CD4-positive, CD25-positive, alpha-beta regulatory T cell (primary cell): Measurements from ENCODE around the gene MGAT4D. TPM values are rescaled to one million over a fixed set of nuclear protein-coding genes. Genes with fewer than 3 reads are reported as not detected.
A peak's percentile ranks its signal among the peaks of the same experiment; 100 is the strongest.

Source experiments
- ATAC-seq, 2 donors: fragments of 150-1000 bp; cut with Tn5 transposase; one replicate each; pipeline ENCODE4 v1.10.0; 2021; ENCODE audit warnings: low read depth in 2 of 2, moderate number of reproducible peaks in 2 of 2, moderate library complexity in 1 of 2
- DNase-seq, 3 donors: peaks; one replicate each; pipeline versions ENCODE4 v3.0.0 to v3.0.0-alpha.2; 2012 to 2022; ENCODE audit warnings: mixed read lengths in 1 of 3
- H3K27ac ChIP-seq: one replicate; pipeline ENCODE4 v1.7.0; 2013; ENCODE audit warnings: mild to moderate bottlenecking, low read length; ENCODE audit not compliant: insufficient read depth, poor library complexity, severe bottlenecking
- H3K27me3 ChIP-seq: one replicate; pipeline ENCODE4 v1.7.0; 2013; ENCODE audit warnings: low read length; ENCODE audit not compliant: control insufficient read depth, insufficient read depth
- H3K36me3 ChIP-seq: one replicate; pipeline ENCODE4 v1.7.0; 2013; ENCODE audit warnings: mild to moderate bottlenecking, low read length, moderate library complexity; ENCODE audit not compliant: control insufficient read depth, insufficient read depth
- H3K4me1 ChIP-seq: 2 replicates; pipeline ENCODE4 v1.7.0; 2013; ENCODE audit warnings: mild to moderate bottlenecking, low read length; ENCODE audit not compliant: insufficient read depth, control insufficient read depth, poor library complexity, severe bottlenecking
- H3K4me3 ChIP-seq: one replicate; pipeline ENCODE4 v1.7.0; 2013; ENCODE audit warnings: low read depth, mild to moderate bottlenecking, low read length, moderate library complexity
- H3K9me3 ChIP-seq, 2 experiments: 1 replicate in 1 of 2; 2 replicates in 1 of 2; pipeline ENCODE4 v1.7.0; 2013; ENCODE audit warnings: low read length in 2 of 2, mild to moderate bottlenecking in 1 of 2, moderate library complexity in 1 of 2; ENCODE audit not compliant: control insufficient read depth in 2 of 2
- H3K27ac Mint-ChIP-seq, 3 donors: one replicate each; pipeline ENCODE4 v1.8.0; 2020 to 2022; ENCODE audit warnings: mild to moderate bottlenecking in 3 of 3, mixed read lengths in 3 of 3, moderate library complexity in 2 of 3
- H3K27me3 Mint-ChIP-seq: one replicate; pipeline ENCODE4 v1.8.0; 2022; ENCODE audit warnings: mild to moderate bottlenecking, mixed read lengths
- H3K36me3 Mint-ChIP-seq: one replicate; pipeline ENCODE4 v1.8.0; 2020; ENCODE audit warnings: mixed read lengths
- H3K4me1 Mint-ChIP-seq, 4 donors: one replicate each; pipeline ENCODE4 v1.8.0; 2020 to 2022; ENCODE audit warnings: mixed read lengths in 4 of 4, mild to moderate bottlenecking in 1 of 4
- H3K4me3 Mint-ChIP-seq, 4 donors: one replicate each; pipeline ENCODE4 v1.8.0; 2020 to 2022; ENCODE audit warnings: mild to moderate bottlenecking in 4 of 4, mixed read lengths in 4 of 4, moderate library complexity in 3 of 4
- H3K9me3 Mint-ChIP-seq, 7 donors: one replicate each; pipeline ENCODE4 v1.8.0; 2020 to 2022; ENCODE audit warnings: mixed read lengths in 7 of 7, mild to moderate bottlenecking in 3 of 7, moderate library complexity in 2 of 7
- polyA plus RNA-seq, 4 donors: library from polyadenylated mRNA; unstranded; fragments of 300-500 nt; fragmentation: Illumina TruSeq; gene quantifications; one replicate each; pipeline ENCODE4 v1.2.3, GENCODE V29; 2021
- total RNA-seq: library from RNA; stranded (reverse); gene quantifications from one replicate; pipeline ENCODE4 v1.2.3, GENCODE V29; 2022

The MGAT4D gene
- total and polyA plus RNA-seq, 5 donors from 2014 or later: not detected

GRCh38 chr4:140504261-140504660 lies 6.2 kb upstream of the MGAT4D start:
- H3K27me3 ChIP-seq: peaks cover 32% of the 10 kb centered on the region
- no peak overlapping the region for H3K27ac ChIP-seq
- H3K4me3 ChIP-seq: no peak overlapping the region
- Mint-ChIP-seq H3K27me3 (peaks cover 34% of the 10 kb centered on the region), H3K27ac (no peak overlapping the region), H3K36me3 (peaks cover 3% of the 10 kb centered on the region), H3K4me3 (no peak overlapping the region), H3K4me1 (no peaks in the 10 kb centered on the region), H3K9me3 (peaks cover 0 to 4% (median 2%) of the 10 kb centered on the region in 7 donors)
- ATAC-seq: no peak
- no peak for DNase-seq
- H3K9me3 ChIP-seq: no peaks in the 10 kb centered on the region
- no peaks in the 10 kb centered on the region for H3K4me1 ChIP-seq
- no peaks in the 10 kb centered on the region for H3K36me3 ChIP-seq

GRCh38 chr4:140499391-140499790 lies 1.3 kb upstream of the MGAT4D start:
- H3K4me1 Mint-ChIP-seq: peaks cover 0 to 7% (median 0%) of the 10 kb centered on the region in 4 donors
- Histone ChIP-seq H3K4me3 (no peak overlapping the region), H3K36me3 (no peaks in the 10 kb centered on the region), H3K9me3 (peaks cover 0 to 1% of the 10 kb centered on the region in 2 experiments), H3K27me3 (peaks cover 43% of the 10 kb centered on the region), H3K4me1 (no peaks in the 10 kb centered on the region), H3K27ac (no peak overlapping the region)
- H3K9me3 Mint-ChIP-seq: peaks cover 0 to 6% (median 0%) of the 10 kb centered on the region in 7 donors
- peaks cover 54% of the 10 kb centered on the region for H3K27me3 Mint-ChIP-seq
- ATAC-seq (no peak), DNase-seq (no peak)
- peaks cover 3% of the 10 kb centered on the region for H3K36me3 Mint-ChIP-seq
- H3K27ac Mint-ChIP-seq: no peak overlapping the region
- no peak overlapping the region for H3K4me3 Mint-ChIP-seq

GRCh38 chr4:140497405-140497746 lies 717 bp downstream of the MGAT4D start:
- DNase-seq: no peak
- H3K4me3 Mint-ChIP-seq: peak overlapping the region in 1 of 4 donors; percentile 23

GRCh38 chr4:140485939-140486338 lies 12.2 kb downstream of the MGAT4D start:
- H3K36me3 ChIP-seq: no peaks in the 10 kb centered on the region
- peaks cover 0 to 11% (median 1%) of the 10 kb centered on the region in 7 donors for H3K9me3 Mint-ChIP-seq
- no peaks in the 10 kb centered on the region for H3K4me1 ChIP-seq
- H3K27me3 Mint-ChIP-seq: peaks cover 4% of the 10 kb centered on the region
- ATAC-seq (no peak), DNase-seq (no peak)
- no peaks in the 10 kb centered on the region for H3K27me3 ChIP-seq
- H3K9me3 ChIP-seq: no peaks in the 10 kb centered on the region
- no peak overlapping the region for H3K27ac Mint-ChIP-seq
- H3K4me3 ChIP-seq: no peak overlapping the region
- no peak overlapping the region for H3K4me3 Mint-ChIP-seq
- H3K4me1 Mint-ChIP-seq: no peaks in the 10 kb centered on the region
- H3K27ac ChIP-seq: no peak overlapping the region
- no peaks in the 10 kb centered on the region for H3K36me3 Mint-ChIP-seq

More at GRCh38 chr4:140497405-140497746, 717 bp downstream of the MGAT4D start:
- Histone ChIP-seq H3K4me3 (no peak overlapping the region), H3K27ac (no peak overlapping the region), H3K36me3 (no peaks in the 10 kb centered on the region), H3K4me1 (no peaks in the 10 kb centered on the region), H3K9me3 (peaks cover 0 to 1% of the 10 kb centered on the region in 2 experiments), H3K27me3 (peaks cover 43% of the 10 kb centered on the region)
- Mint-ChIP-seq H3K27ac (no peak overlapping the region), H3K9me3 (peaks cover 0 to 5% (median 0%) of the 10 kb centered on the region in 7 donors), H3K4me1 (peaks cover 0 to 7% (median 0%) of the 10 kb centered on the region in 4 donors), H3K36me3 (peaks cover 3% of the 10 kb centered on the region), H3K27me3 (peaks cover 53% of the 10 kb centered on the region)
- ATAC-seq: no peak

GRCh38 chr4:140483445-140483844 lies 14.6 kb downstream of the MGAT4D start:
- Histone ChIP-seq H3K4me3 (no peak overlapping the region), H3K4me1 (no peaks in the 10 kb centered on the region), H3K9me3 (no peaks in the 10 kb centered on the region), H3K27ac (no peak overlapping the region), H3K27me3 (no peaks in the 10 kb centered on the region), H3K36me3 (no peaks in the 10 kb centered on the region)
- ATAC-seq: no peak
- Mint-ChIP-seq H3K27ac (peak overlapping the region in 1 of 3 donors; percentile 3), H3K36me3 (no peaks in the 10 kb centered on the region), H3K4me3 (no peak overlapping the region), H3K4me1 (no peaks in the 10 kb centered on the region), H3K27me3 (peaks cover 4% of the 10 kb centered on the region), H3K9me3 (peaks cover 0 to 11% (median 1%) of the 10 kb centered on the region in 7 donors)
- no peak for DNase-seq

GRCh38 chr4:140472156-140472555 lies 25.9 kb downstream of the MGAT4D start:
- no peak overlapping the region for H3K4me3 Mint-ChIP-seq
- H3K36me3 ChIP-seq: no peaks in the 10 kb centered on the region
- peaks cover 0 to 2% (median 0%) of the 10 kb centered on the region in 7 donors for H3K9me3 Mint-ChIP-seq
- H3K4me3 ChIP-seq: no peak overlapping the region
- ATAC-seq: no peak
- peaks cover 20% of the 10 kb centered on the region for H3K27me3 Mint-ChIP-seq
- no peaks in the 10 kb centered on the region for H3K9me3 ChIP-seq
- no peaks in the 10 kb centered on the region for H3K4me1 ChIP-seq
- H3K27ac ChIP-seq: no peak overlapping the region
- H3K36me3 Mint-ChIP-seq: no peaks in the 10 kb centered on the region
- no peaks in the 10 kb centered on the region for H3K4me1 Mint-ChIP-seq
- H3K27ac Mint-ChIP-seq: no peak overlapping the region
- no peak for DNase-seq
- peaks cover 8% of the 10 kb centered on the region for H3K27me3 ChIP-seq

- Mint-ChIP-seq H3K4me1 (no peaks in the 10 kb centered on the region), H3K27me3 (peaks cover 8% of the 10 kb centered on the region)
- no peak for ATAC-seq
These were observed 28.0 kb downstream of the MGAT4D start for GRCh38 chr4:140469791-140470733.

More at GRCh38 chr4:140469791-140470733, 28.0 kb downstream of the MGAT4D start:
- Histone ChIP-seq H3K4me1 (no peaks in the 10 kb centered on the region), H3K9me3 (no peaks in the 10 kb centered on the region), H3K4me3 (no peak overlapping the region), H3K27me3 (peaks cover 7% of the 10 kb centered on the region), H3K27ac (no peak overlapping the region), H3K36me3 (no peaks in the 10 kb centered on the region)
- Mint-ChIP-seq H3K4me3 (peak overlapping the region in 1 of 4 donors; percentile 21), H3K36me3 (no peaks in the 10 kb centered on the region), H3K27ac (no peak overlapping the region), H3K9me3 (peaks cover 0 to 2% (median 0%) of the 10 kb centered on the region in 7 donors)
- no peak for DNase-seq
